ENCODE data around the gene ELF5.

ELF5 gene

GRCh38 chr11:34525888-34526657 is 12.5 kb upstream of the ELF5 start:
- no peak overlapping the region for H3K4me3 ChIP-seq (ENCODE audit: control insufficient read depth, low read depth, low read length)
- TF ChIP-seq, protein P1, sequence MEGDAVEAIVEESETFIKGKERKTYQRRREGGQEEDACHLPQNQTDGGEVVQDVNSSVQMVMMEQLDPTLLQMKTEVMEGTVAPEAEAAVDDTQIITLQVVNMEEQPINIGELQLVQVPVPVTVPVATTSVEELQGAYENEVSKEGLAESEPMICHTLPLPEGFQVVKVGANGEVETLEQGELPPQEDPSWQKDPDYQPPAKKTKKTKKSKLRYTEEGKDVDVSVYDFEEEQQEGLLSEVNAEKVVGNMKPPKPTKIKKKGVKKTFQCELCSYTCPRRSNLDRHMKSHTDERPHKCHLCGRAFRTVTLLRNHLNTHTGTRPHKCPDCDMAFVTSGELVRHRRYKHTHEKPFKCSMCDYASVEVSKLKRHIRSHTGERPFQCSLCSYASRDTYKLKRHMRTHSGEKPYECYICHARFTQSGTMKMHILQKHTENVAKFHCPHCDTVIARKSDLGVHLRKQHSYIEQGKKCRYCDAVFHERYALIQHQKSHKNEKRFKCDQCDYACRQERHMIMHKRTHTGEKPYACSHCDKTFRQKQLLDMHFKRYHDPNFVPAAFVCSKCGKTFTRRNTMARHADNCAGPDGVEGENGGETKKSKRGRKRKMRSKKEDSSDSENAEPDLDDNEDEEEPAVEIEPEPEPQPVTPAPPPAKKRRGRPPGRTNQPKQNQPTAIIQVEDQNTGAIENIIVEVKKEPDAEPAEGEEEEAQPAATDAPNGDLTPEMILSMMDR (IDR thresholded peaks at IDR 0.05; ENCODE audit: control insufficient read depth, insufficient read depth, low read depth, low read length, missing control alignments) = no peak
- DNase-seq (ENCODE audit: low read depth) = no peak

DNA sequence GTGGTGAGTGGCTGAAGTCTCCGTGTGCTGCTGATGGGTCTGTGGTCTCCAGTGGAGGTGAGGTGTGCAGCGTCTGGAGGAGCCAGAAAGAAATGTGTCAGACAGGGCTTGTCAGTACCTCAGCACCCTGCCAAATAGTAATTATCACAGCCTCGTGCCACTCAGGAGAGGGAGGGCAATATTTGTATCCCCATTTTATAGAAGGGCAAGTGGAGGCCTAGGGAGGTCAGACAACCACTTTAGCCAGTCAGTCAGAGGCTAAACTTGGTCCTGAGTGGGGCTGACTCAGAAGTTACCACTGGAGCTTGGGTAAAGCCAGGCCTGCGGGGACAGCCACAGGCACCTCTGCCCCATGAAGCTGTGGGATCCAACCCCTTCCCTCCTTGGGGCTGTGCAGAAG is 11.5 kb upstream of the ELF5 start:
- no peak for DNase-seq (ENCODE audit: low read depth)
- no peak overlapping the region for H3K4me3 ChIP-seq (ENCODE audit: control insufficient read depth, low read depth, low read length)
- TF ChIP-seq, protein P1 (IDR thresholded peaks at IDR 0.05; ENCODE audit: control insufficient read depth, insufficient read depth, low read depth, low read length, missing control alignments) = no peak

GRCh38 chr11:34524696-34525095 is 11.1 kb upstream of the ELF5 start:
- DNase-seq (ENCODE audit: low read depth) = no peak
- no peak overlapping the region for H3K4me3 ChIP-seq (ENCODE audit: control insufficient read depth, low read depth, low read length)
- TF ChIP-seq, protein P1 (IDR thresholded peaks at IDR 0.05; ENCODE audit: control insufficient read depth, insufficient read depth, low read depth, low read length, missing control alignments) = no peak

DNA sequence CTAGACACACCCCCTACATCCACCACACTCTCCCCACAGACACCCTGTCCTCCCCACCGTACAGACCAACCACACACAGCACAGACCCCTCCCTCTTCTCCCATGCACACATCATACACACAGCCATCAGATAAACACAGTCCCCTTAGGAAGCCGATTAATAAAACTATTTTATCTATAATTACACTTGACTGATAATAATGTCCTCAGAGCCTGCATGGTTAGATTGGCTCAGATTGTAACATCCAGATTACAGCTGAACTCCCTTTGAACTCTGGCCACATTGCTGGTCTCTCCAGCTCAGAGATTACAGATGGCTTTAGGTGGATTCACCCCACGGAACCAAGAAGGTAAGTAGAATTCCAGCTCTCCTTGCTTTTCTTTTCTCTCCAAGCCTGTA is 9.5 kb upstream of the ELF5 start:
- no peak overlapping the region for H3K4me3 ChIP-seq (ENCODE audit: control insufficient read depth, low read depth, low read length)
- no peak for DNase-seq (ENCODE audit: low read depth)
- TF ChIP-seq, protein P1 (IDR thresholded peaks at IDR 0.05; ENCODE audit: control insufficient read depth, insufficient read depth, low read depth, low read length, missing control alignments) = no peak

GRCh38 chr11:34522188-34522587 is 8.6 kb upstream of the ELF5 start:
- H3K4me3 ChIP-seq (ENCODE audit: control insufficient read depth, low read depth, low read length) = no peak overlapping the region
- no peak for DNase-seq (ENCODE audit: low read depth)
- TF ChIP-seq, protein P1 (IDR thresholded peaks at IDR 0.05; ENCODE audit: control insufficient read depth, insufficient read depth, low read depth, low read length, missing control alignments) = no peak

GRCh38 chr11:34521265-34521664 is 7.7 kb upstream of the ELF5 start:
- TF ChIP-seq, protein P1 (IDR thresholded peaks at IDR 0.05; ENCODE audit: control insufficient read depth, insufficient read depth, low read depth, low read length, missing control alignments) = no peak
- no peak for DNase-seq (ENCODE audit: low read depth)
- H3K4me3 ChIP-seq (ENCODE audit: control insufficient read depth, low read depth, low read length) = no peak overlapping the region
